ENCODE measurements around the gene CMTM3. TPM values are rescaled to one million over a fixed set of nuclear protein-coding genes. Genes with fewer than 3 reads are reported as not detected.

The CMTM3 gene
- total RNA-seq, 1 experiment from 2014 or later: 39.2 TPM

GRCh38 chr16:66574531-66574930, 30.0 kb upstream of the CMTM3 start:
- H2BK20ac ChIP-seq (ENCODE audit: low read depth, low read length, poor library complexity, severe bottlenecking): no peak overlapping the region
- WGBS (ENCODE audit: extremely low coverage, insufficient read length, low lambda C conversion rate): no CpG with 5 or more reads among the region's 3 CpGs
- no peak overlapping the region for H2BK15ac ChIP-seq (ENCODE audit: low read depth, low read length)
- no peak overlapping the region for H2AK5ac ChIP-seq (ENCODE audit: insufficient read length, low read length)
- no peak overlapping the region for H3K14ac ChIP-seq (ENCODE audit: insufficient read depth, low read length)
- no peaks in the 10 kb centered on the region for H3K9me3 ChIP-seq (ENCODE audit: control insufficient read depth, low read depth, low read length)
- Mint-ChIP-seq H3K27me3 (ENCODE audit: low read depth) (peaks cover 26% of the 10 kb centered on the region), H3K9me3 (no peaks in the 10 kb centered on the region), H3K4me1 (peaks cover 6 to 7% of the 10 kb centered on the region in 2 experiments), H3K36me3 (ENCODE audit: insufficient read depth in 1 of 3, low read depth in 3 of 3) (no peaks in the 10 kb centered on the region), H3K4me3 (no peak overlapping the region), H3K27ac (no peak overlapping the region)
- peaks cover 13% of the 10 kb centered on the region; the same call in 1 of the 2 replicates for H3K27me3 ChIP-seq (ENCODE audit: insufficient read depth, low read length)
- no peak overlapping the region for H2AFZ ChIP-seq (ENCODE audit: low read length)
- no peak overlapping the region for H3K4ac ChIP-seq (ENCODE audit: low read depth, low read length)
- H3K79me1 ChIP-seq (ENCODE audit: insufficient read depth, low read depth, low read length, poor library complexity, severe bottlenecking): no peaks in the 10 kb centered on the region
- no peak overlapping the region for H3K9ac ChIP-seq (ENCODE audit: extremely low read depth, insufficient read length, low read length)
- no peak overlapping the region for H4K91ac ChIP-seq (ENCODE audit: insufficient read length, low read depth, low read length)
- TF ChIP-seq CTCF (conservative IDR thresholded peaks at IDR 0.05): no peak
- H4K20me1 ChIP-seq (ENCODE audit: control insufficient read depth, insufficient read depth, insufficient read length): no peaks in the 10 kb centered on the region
- H3K79me2 ChIP-seq (ENCODE audit: insufficient read depth, low read length): no peaks in the 10 kb centered on the region
- no peak overlapping the region for H3T11ph ChIP-seq (ENCODE audit: low read length)
- no peak overlapping the region for H3K27ac ChIP-seq (ENCODE audit: insufficient read length, low read depth, low read length)
- H2BK5ac ChIP-seq (ENCODE audit: insufficient read length, low read length): no peak overlapping the region
- no peak overlapping the region for H3K23ac ChIP-seq (ENCODE audit: insufficient read length, low read depth, low read length)
- H2BK120ac ChIP-seq (ENCODE audit: low read depth, low read length, poor library complexity, severe bottlenecking): no peak overlapping the region
- no peak for DNase-seq
- H3K4me1 ChIP-seq (ENCODE audit: insufficient read depth, low read length): no peaks in the 10 kb centered on the region
- no peak overlapping the region for H4K5ac ChIP-seq (ENCODE audit: insufficient read length, low read depth, low read length)
- H3K23me2 ChIP-seq (ENCODE audit: insufficient read length, low read depth, low read length, poor library complexity, severe bottlenecking): no peaks in the 10 kb centered on the region
- no peak overlapping the region for H4K8ac ChIP-seq (replicated peaks; ENCODE audit: insufficient read length, low read depth, low read length)
- no peak overlapping the region for H2BK12ac ChIP-seq (ENCODE audit: insufficient read length, low read depth, low read length)
- H3K56ac ChIP-seq (ENCODE audit: insufficient read length, low read depth, low read length): no peak overlapping the region
- H3K18ac ChIP-seq (ENCODE audit: insufficient read length, low read depth, low read length): no peak overlapping the region
- no peak overlapping the region for H3K4me2 ChIP-seq (ENCODE audit: insufficient read depth, insufficient read length, low read length)
